ENCODE measurements around the gene THSD4. TPM values are rescaled to one million over a fixed set of nuclear protein-coding genes. Genes with fewer than 3 reads are reported as not detected.

THSD4 gene
- total RNA-seq, 1 donor from 2014 or later, result 73.5 TPM

DNA sequence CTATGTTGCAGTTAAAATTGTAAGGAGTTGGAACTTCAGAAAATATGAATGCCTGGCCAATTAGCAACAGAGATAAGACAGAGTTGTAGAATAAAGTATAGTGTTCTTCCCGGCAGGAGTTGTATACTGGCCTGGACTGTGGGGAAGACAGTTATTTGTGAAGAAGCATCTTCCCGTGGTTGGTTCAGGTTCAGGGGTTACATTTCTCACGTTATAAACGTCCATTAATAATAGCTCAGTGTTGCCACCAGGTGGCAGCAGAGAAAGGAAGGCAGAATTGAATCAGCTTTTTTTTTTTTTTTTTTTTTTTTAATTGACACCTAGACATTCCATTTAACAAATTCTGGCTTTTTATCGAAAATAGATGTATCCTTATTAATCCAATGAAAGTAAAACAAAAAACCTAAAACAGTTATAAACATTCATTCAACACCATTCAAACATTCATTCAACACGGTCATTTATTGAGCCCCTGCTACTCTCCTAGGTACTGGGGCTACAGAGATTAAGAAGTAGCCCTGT is 628.7 kb downstream of the THSD4 start:
- no peak for DNase-seq (ENCODE audit: low read depth)
- no peak overlapping the region for H3K4me3 ChIP-seq (ENCODE audit: low read depth, low read length)
- TF ChIP-seq, protein P1, sequence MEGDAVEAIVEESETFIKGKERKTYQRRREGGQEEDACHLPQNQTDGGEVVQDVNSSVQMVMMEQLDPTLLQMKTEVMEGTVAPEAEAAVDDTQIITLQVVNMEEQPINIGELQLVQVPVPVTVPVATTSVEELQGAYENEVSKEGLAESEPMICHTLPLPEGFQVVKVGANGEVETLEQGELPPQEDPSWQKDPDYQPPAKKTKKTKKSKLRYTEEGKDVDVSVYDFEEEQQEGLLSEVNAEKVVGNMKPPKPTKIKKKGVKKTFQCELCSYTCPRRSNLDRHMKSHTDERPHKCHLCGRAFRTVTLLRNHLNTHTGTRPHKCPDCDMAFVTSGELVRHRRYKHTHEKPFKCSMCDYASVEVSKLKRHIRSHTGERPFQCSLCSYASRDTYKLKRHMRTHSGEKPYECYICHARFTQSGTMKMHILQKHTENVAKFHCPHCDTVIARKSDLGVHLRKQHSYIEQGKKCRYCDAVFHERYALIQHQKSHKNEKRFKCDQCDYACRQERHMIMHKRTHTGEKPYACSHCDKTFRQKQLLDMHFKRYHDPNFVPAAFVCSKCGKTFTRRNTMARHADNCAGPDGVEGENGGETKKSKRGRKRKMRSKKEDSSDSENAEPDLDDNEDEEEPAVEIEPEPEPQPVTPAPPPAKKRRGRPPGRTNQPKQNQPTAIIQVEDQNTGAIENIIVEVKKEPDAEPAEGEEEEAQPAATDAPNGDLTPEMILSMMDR (conservative IDR thresholded peaks at IDR 0.05; ENCODE audit: low read depth, low read length), result peak; percentile 77

GRCh38 chr15:71746719-71747118 is 631.4 kb downstream of the THSD4 start:
- no peak for DNase-seq (ENCODE audit: low read depth)
- no peak overlapping the region for H3K4me3 ChIP-seq (ENCODE audit: low read depth, low read length)
- TF ChIP-seq, protein P1 (conservative IDR thresholded peaks at IDR 0.05; ENCODE audit: low read depth, low read length), result no peak

GRCh38 chr15:71747128-71748083 is 632.1 kb downstream of the THSD4 start:
- TF ChIP-seq, protein P1 (conservative IDR thresholded peaks at IDR 0.05; ENCODE audit: low read depth, low read length), result peak; percentile 19
- H3K4me3 ChIP-seq (ENCODE audit: low read depth, low read length), result peak overlapping the region; percentile 47
- peak; percentile 98 for DNase-seq (ENCODE audit: low read depth)

DNA sequence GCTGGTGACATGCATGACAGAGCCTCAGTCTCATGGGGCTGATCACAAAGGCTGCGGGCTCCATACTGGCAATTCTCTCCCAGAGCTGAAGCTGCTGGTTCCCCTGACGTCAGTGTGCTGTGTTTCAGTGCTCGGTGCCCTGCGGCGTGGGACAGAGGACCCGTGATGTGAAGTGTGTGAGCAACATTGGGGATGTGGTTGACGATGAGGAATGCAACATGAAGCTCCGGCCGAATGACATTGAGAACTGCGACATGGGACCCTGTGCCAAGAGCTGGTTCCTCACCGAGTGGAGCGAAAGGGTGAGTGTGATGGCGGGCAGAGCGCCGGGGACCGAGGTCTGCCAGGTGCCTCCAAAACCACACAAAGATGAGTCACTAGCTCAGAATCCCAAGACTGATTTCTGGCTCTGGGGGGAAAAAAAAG is 633.0 kb downstream of the THSD4 start:
- H3K4me3 ChIP-seq (ENCODE audit: low read depth, low read length), result peak overlapping the region; percentile 47
- peak; percentile 82 for DNase-seq (ENCODE audit: low read depth)
- TF ChIP-seq, protein P1 (conservative IDR thresholded peaks at IDR 0.05; ENCODE audit: low read depth, low read length), result no peak

DNA sequence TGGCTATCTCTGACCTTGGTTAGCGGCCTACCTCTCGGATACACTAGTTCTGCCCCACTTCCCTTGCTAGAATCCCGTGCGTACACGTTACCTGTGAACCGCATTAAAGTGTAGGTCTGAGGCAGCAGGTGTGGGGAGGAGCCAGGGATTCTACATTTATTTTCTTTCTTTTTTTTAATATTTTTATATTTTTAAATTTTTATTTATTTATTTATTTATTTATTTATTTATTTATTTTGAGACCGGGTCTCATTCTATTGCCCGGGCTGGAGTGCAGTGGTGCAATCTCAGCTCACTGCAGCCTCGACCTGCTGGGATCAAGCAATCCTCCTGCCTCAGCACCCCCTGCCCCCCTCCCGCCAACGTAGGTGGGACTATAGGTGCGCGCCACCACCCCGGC is 634.2 kb downstream of the THSD4 start:
- DNase-seq (ENCODE audit: low read depth), result no peak
- H3K4me3 ChIP-seq (ENCODE audit: low read depth, low read length), result peak overlapping the region; percentile 47
- TF ChIP-seq, protein P1 (conservative IDR thresholded peaks at IDR 0.05; ENCODE audit: low read depth, low read length), result no peak

DNA sequence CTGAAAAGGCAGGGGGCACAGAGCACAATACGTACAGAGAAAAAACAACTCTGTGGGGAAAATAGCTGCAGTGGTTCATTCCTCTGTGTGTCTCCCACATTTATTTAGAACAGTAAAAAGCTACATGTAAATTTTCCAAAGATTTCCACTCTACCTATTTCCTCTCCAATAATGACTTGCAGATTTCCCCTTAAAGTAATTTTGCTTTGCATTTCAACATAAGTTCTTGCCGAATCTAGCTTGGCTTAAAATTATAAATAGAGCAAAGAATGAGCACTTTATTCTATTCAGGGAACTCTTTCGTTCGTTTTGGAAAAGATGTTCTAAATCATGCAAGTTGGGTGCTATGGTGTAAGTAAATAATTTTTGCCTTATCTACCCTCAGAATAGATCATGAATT is 636.9 kb downstream of the THSD4 start:
- no peak for DNase-seq (ENCODE audit: low read depth)
- TF ChIP-seq, protein P1 (conservative IDR thresholded peaks at IDR 0.05; ENCODE audit: low read depth, low read length), result no peak
- no peak overlapping the region for H3K4me3 ChIP-seq (ENCODE audit: low read depth, low read length)

Data from epithelial cell of proximal tubule (primary cell).